Measurements from ENCODE around the gene SLC35F4.

DNA sequence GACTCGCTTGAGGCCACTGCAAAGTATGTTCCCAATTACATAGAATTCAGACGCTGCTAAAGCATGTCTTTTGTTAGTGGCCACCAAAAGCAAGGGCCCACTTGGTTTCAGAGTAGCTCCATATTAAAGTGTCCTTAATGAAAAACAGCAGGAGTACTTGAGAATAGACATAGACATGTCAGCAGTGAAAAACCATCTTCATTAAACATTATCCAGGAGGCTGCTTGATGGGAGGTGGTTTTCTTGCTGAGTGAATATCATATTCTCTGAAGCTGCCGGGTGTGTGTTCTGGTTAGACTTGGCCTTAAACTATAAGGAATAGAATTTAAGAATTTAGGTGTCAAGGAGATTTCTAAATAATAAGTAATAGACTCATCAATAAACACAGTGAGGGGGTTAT is 292.7 kb downstream of the SLC35F4 start:
- TF ChIP-seq POLR2A (IDR thresholded peaks at IDR 0.05), result no peak
- TF ChIP-seq, protein P1, sequence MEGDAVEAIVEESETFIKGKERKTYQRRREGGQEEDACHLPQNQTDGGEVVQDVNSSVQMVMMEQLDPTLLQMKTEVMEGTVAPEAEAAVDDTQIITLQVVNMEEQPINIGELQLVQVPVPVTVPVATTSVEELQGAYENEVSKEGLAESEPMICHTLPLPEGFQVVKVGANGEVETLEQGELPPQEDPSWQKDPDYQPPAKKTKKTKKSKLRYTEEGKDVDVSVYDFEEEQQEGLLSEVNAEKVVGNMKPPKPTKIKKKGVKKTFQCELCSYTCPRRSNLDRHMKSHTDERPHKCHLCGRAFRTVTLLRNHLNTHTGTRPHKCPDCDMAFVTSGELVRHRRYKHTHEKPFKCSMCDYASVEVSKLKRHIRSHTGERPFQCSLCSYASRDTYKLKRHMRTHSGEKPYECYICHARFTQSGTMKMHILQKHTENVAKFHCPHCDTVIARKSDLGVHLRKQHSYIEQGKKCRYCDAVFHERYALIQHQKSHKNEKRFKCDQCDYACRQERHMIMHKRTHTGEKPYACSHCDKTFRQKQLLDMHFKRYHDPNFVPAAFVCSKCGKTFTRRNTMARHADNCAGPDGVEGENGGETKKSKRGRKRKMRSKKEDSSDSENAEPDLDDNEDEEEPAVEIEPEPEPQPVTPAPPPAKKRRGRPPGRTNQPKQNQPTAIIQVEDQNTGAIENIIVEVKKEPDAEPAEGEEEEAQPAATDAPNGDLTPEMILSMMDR (IDR thresholded peaks at IDR 0.05), result no peak

All from vagina (tissue), 2 donors.